GM23248 (cell line): ENCODE measurements around the gene DOCK10.

ENCODE experiments used
- EZH2 ChIP-seq: fragments of 200-600 bp; sonication (generic); IDR thresholded peaks from 2 replicates; pipeline ENCODE4 v1.6.1; 2018; ENCODE audit warnings: antibody characterized with exemption, mild to moderate bottlenecking; ENCODE audit not compliant: insufficient read depth, poor library complexity, severe bottlenecking
- EZH2phosphoT487 ChIP-seq: fragments of 200-600 bp; sonication (generic); IDR thresholded peaks from 2 replicates; pipeline ENCODE4 v1.6.1; 2018; ENCODE audit warnings: antibody characterized with exemption, moderate library complexity, mild to moderate bottlenecking, low read depth; ENCODE audit not compliant: insufficient read depth

- TF ChIP-seq EZH2 = no peak
- no peak for TF ChIP-seq EZH2phosphoT487
These were observed 146.9 kb downstream of the DOCK10 start for GRCh38 chr2:224895377-224895776.
